ENCODE measurements around the gene SCNN1G. TPM values are rescaled to one million over a fixed set of nuclear protein-coding genes. Genes with fewer than 3 reads are reported as not detected.

Gene SCNN1G
- total RNA-seq, 1 experiment from 2014 or later: 6.3 TPM

DNA sequence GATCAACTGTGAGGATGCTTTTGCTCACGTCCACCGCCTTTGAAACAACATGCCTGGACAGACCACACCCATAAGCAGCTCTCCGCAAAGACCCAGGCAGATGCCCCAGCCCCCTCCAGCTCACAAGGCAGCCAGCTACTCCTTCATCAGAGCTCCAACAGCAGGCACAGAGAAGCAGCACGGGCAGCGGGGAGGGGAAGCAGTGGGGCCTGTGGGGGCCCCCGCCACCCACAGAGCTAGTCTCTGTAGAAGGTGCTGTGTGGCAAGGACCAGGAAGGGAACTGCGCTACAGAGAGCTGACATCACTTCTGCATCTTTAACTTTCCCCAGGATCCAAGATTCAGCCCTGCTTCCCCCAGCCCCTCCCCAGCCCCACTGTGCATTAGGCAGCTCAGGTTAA, 10.0 kb upstream of the SCNN1G start:
- no peak for ATAC-seq
- no peaks in the 10 kb centered on the region for H3F3A ChIP-seq (ENCODE audit: low read length, unreplicated experiment)
- H3K36me3 ChIP-seq (ENCODE audit: low read depth, low read length): no peaks in the 10 kb centered on the region
- no peaks in the 10 kb centered on the region for H3K9me3 ChIP-seq (ENCODE audit: low read length)
- H3K4me3 ChIP-seq (ENCODE audit: low read length): no peak overlapping the region
- POLR2A ChIA-PET (ENCODE audit: unreplicated experiment): no interaction called here
- no peak for DNase-seq
- no peaks in the 10 kb centered on the region for H3K79me2 ChIP-seq (ENCODE audit: low read length)
- H3K27ac ChIP-seq (ENCODE audit: low read length): no peak overlapping the region
- H3K4me1 ChIP-seq (ENCODE audit: insufficient read depth, low read length): no peaks in the 10 kb centered on the region
- TF ChIP-seq EZH2 (IDR thresholded peaks at IDR 0.05; ENCODE audit: low read length, unreplicated experiment) (no peak), EZH2phosphoT487 (IDR thresholded peaks at IDR 0.05; ENCODE audit: borderline replicate concordance, low read length) (no peak)
- TF ChIP-seq, protein P1, sequence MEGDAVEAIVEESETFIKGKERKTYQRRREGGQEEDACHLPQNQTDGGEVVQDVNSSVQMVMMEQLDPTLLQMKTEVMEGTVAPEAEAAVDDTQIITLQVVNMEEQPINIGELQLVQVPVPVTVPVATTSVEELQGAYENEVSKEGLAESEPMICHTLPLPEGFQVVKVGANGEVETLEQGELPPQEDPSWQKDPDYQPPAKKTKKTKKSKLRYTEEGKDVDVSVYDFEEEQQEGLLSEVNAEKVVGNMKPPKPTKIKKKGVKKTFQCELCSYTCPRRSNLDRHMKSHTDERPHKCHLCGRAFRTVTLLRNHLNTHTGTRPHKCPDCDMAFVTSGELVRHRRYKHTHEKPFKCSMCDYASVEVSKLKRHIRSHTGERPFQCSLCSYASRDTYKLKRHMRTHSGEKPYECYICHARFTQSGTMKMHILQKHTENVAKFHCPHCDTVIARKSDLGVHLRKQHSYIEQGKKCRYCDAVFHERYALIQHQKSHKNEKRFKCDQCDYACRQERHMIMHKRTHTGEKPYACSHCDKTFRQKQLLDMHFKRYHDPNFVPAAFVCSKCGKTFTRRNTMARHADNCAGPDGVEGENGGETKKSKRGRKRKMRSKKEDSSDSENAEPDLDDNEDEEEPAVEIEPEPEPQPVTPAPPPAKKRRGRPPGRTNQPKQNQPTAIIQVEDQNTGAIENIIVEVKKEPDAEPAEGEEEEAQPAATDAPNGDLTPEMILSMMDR (conservative IDR thresholded peaks at IDR 0.05; ENCODE audit: low read depth, low read length): no peak
- CTCF ChIA-PET: interaction anchor here (0.6 kb wide), 1 partner anchor 23 kb away, joined by 5 read pairs; the partner anchor contains the start of gene USP31
- BruUV-seq (replicated peaks): no TSS peak
- no peaks in the 10 kb centered on the region for H4K20me1 ChIP-seq (ENCODE audit: low read length)
- no peak overlapping the region for H3K9ac ChIP-seq (ENCODE audit: low read length)
- no peak overlapping the region for H3K4me2 ChIP-seq (ENCODE audit: low read length)
- H3K27me3 ChIP-seq (ENCODE audit: low read length): no peaks in the 10 kb centered on the region
- intact Hi-C loops (cut with micrococcal nuclease): no loop called here
- no peaks in the 10 kb centered on the region for H3K9me2 ChIP-seq (replicated peaks; ENCODE audit: low read length)
- no peak overlapping the region for H2AFZ ChIP-seq (ENCODE audit: low read length)

DNA sequence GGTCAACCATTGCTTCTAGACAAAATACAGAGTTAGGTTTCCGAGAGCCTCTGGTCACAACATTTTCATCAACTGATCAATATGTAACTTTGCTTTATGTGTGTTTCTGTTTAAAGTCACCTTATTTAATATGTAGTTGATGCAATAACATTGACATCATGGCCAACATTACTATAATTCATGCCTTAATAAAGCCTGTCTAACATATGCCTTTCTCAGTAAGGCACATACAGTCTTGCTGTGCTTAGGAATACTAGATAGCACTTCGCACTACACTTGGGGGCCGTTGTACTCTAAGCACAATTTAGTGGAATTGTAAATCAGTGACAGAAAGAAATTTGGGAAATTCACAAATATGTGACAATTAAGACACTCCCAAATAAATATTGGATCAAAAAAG, 9.6 kb upstream of the SCNN1G start:
- POLR2A ChIA-PET (ENCODE audit: unreplicated experiment): no interaction called here
- no peak for ATAC-seq

DNA sequence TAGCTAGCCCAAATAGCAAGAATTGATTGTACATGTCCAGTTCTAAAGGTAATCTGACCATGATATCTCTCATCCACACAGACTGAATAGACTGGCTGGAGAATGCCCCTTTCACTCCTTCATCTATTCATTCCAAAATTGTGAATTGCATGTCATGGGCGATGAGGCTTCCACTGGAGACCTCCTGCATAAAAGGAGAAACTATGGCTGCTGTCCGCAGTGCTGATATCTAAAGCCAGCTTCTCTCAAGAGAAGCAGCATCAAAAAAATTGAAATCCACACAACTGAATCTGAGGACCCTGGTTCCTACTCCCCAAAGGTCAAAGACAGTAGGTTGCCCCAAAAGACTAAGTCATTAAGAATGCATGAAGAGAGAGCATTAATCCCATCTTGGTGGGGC, 7.9 kb upstream of the SCNN1G start:
- DNase-seq: peak; percentile 27
- no TSS peak for BruUV-seq (replicated peaks)
- CTCF ChIA-PET: no interaction called here

More for the DNA sequence above, 9.6 kb upstream of the SCNN1G start:
- TF ChIP-seq EZH2phosphoT487 (IDR thresholded peaks at IDR 0.05; ENCODE audit: borderline replicate concordance, low read length) (no peak), EZH2 (IDR thresholded peaks at IDR 0.05; ENCODE audit: low read length, unreplicated experiment) (no peak)
- TF ChIP-seq, protein P1 (conservative IDR thresholded peaks at IDR 0.05; ENCODE audit: low read depth, low read length): no peak
- CTCF ChIA-PET: no interaction called here
- DNase-seq: no peak
- Histone ChIP-seq H3K9ac (ENCODE audit: low read length) (no peak overlapping the region), H3K4me3 (ENCODE audit: low read length) (no peak overlapping the region), H3K9me3 (ENCODE audit: low read length) (no peaks in the 10 kb centered on the region), H3K27me3 (ENCODE audit: low read length) (no peaks in the 10 kb centered on the region), H4K20me1 (ENCODE audit: low read length) (no peaks in the 10 kb centered on the region), H3F3A (ENCODE audit: low read length, unreplicated experiment) (no peaks in the 10 kb centered on the region), H3K27ac (ENCODE audit: low read length) (no peak overlapping the region), H2AFZ (ENCODE audit: low read length) (no peak overlapping the region), H3K4me1 (ENCODE audit: insufficient read depth, low read length) (no peaks in the 10 kb centered on the region), H3K4me2 (ENCODE audit: low read length) (no peak overlapping the region), H3K36me3 (ENCODE audit: low read depth, low read length) (no peaks in the 10 kb centered on the region), H3K9me2 (replicated peaks; ENCODE audit: low read length) (no peaks in the 10 kb centered on the region), H3K79me2 (ENCODE audit: low read length) (no peaks in the 10 kb centered on the region)
- no TSS peak for BruUV-seq (replicated peaks)
- intact Hi-C loops (cut with micrococcal nuclease): no loop called here

More for the DNA sequence above, 7.9 kb upstream of the SCNN1G start:
- H3K36me3 ChIP-seq (ENCODE audit: low read depth, low read length): no peaks in the 10 kb centered on the region
- ATAC-seq: no peak
- no peaks in the 10 kb centered on the region for H4K20me1 ChIP-seq (ENCODE audit: low read length)
- no peak overlapping the region for H3K27ac ChIP-seq (ENCODE audit: low read length)
- no peaks in the 10 kb centered on the region for H3F3A ChIP-seq (ENCODE audit: low read length, unreplicated experiment)
- TF ChIP-seq EZH2 (IDR thresholded peaks at IDR 0.05; ENCODE audit: low read length, unreplicated experiment) (no peak), EZH2phosphoT487 (IDR thresholded peaks at IDR 0.05; ENCODE audit: borderline replicate concordance, low read length) (no peak)
- TF ChIP-seq, protein P1 (conservative IDR thresholded peaks at IDR 0.05; ENCODE audit: low read depth, low read length): no peak
- no peaks in the 10 kb centered on the region for H3K9me3 ChIP-seq (ENCODE audit: low read length)
- no peak overlapping the region for H3K4me3 ChIP-seq (ENCODE audit: low read length)
- intact Hi-C loops (cut with micrococcal nuclease): no loop called here
- H3K27me3 ChIP-seq (ENCODE audit: low read length): no peaks in the 10 kb centered on the region
- H3K9me2 ChIP-seq (replicated peaks; ENCODE audit: low read length): no peaks in the 10 kb centered on the region
- no peak overlapping the region for H3K4me2 ChIP-seq (ENCODE audit: low read length)
- POLR2A ChIA-PET (ENCODE audit: unreplicated experiment): no interaction called here
- H3K79me2 ChIP-seq (ENCODE audit: low read length): no peaks in the 10 kb centered on the region
- no peak overlapping the region for H2AFZ ChIP-seq (ENCODE audit: low read length)
- no peaks in the 10 kb centered on the region for H3K4me1 ChIP-seq (ENCODE audit: insufficient read depth, low read length)
- H3K9ac ChIP-seq (ENCODE audit: low read length): no peak overlapping the region
